Omental fat pad (tissue), 4 donors: ENCODE data around the gene NBEA. TPM values are rescaled to one million over a fixed set of nuclear protein-coding genes. Genes with fewer than 3 reads are reported as not detected.

Experiments used
- ATAC-seq: fragments of 150-250 bp; one replicate; pipeline ENCODE4 v1.9.1; 2016; ENCODE audit warnings: mild to moderate bottlenecking, moderate library complexity; ENCODE audit not compliant: low FRiP score
- DNase-seq: peaks from one replicate; pipeline ENCODE4 v3.0.0-alpha.2; 2019; ENCODE audit warnings: low spot score
- total RNA-seq, 4 donors: library from RNA; depleted of rRNA; stranded (reverse); fragments of >200 nt; gene quantifications; one replicate each; pipeline ENCODE4 v1.1.0, GENCODE V29; 2016
- TF ChIP-seq, protein P1 (sequence below), 3 donors: fragments of 450-650 bp; IDR thresholded peaks; one replicate each; pipeline ENCODE4 v1.5.1; 2016 to 2017; ENCODE audit warnings: antibody characterized with exemption in 3 of 3, mild to moderate bottlenecking in 3 of 3, moderate library complexity in 2 of 3

The NBEA gene
- total RNA-seq, 4 donors from 2014 or later: 4.3 to 10.7 (median 6.1) TPM

DNA sequence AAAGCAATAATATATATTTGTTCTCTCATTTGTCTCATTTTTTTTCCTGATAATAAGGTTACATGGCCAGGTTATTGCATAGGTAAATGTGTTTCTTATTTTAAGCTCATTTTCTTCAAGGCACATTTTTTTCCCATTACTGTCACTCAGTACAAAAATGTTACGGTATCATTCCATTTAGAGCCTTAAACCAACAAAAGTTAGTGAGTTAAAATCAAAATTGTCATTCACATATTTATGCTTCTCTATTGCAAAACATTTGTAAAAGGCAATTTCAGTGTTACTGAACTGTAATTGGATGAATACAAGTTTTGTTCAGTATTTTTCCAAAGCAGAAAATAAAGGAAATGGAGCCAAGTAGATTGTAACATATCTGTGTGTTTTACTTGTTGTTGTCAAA, 652.0 kb downstream of the NBEA start:
- no peak for ATAC-seq
- no peak for DNase-seq
- TF ChIP-seq, protein P1, sequence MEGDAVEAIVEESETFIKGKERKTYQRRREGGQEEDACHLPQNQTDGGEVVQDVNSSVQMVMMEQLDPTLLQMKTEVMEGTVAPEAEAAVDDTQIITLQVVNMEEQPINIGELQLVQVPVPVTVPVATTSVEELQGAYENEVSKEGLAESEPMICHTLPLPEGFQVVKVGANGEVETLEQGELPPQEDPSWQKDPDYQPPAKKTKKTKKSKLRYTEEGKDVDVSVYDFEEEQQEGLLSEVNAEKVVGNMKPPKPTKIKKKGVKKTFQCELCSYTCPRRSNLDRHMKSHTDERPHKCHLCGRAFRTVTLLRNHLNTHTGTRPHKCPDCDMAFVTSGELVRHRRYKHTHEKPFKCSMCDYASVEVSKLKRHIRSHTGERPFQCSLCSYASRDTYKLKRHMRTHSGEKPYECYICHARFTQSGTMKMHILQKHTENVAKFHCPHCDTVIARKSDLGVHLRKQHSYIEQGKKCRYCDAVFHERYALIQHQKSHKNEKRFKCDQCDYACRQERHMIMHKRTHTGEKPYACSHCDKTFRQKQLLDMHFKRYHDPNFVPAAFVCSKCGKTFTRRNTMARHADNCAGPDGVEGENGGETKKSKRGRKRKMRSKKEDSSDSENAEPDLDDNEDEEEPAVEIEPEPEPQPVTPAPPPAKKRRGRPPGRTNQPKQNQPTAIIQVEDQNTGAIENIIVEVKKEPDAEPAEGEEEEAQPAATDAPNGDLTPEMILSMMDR (IDR thresholded peaks at IDR 0.05): no peak

DNA sequence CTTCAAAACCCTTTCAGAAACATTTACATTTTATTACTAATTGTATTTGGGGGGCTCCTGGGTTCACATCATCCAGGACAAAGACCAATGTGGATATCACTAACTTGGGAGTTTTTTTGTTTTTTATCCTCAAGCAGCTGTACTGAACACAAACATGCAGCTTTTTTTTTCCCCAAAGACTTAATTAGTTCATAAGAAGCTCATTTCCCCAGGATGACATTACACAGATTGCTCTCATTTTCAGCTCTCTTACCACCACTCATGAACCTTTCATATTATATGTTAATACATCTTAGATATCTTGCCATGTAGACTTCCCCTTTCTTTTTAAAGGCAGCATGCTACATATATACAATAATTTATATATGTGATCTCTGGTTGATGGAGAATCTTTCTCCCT, 653.1 kb downstream of the NBEA start:
- TF ChIP-seq, protein P1 (IDR thresholded peaks at IDR 0.05): no peak
- DNase-seq (no peak), ATAC-seq (no peak)

DNA sequence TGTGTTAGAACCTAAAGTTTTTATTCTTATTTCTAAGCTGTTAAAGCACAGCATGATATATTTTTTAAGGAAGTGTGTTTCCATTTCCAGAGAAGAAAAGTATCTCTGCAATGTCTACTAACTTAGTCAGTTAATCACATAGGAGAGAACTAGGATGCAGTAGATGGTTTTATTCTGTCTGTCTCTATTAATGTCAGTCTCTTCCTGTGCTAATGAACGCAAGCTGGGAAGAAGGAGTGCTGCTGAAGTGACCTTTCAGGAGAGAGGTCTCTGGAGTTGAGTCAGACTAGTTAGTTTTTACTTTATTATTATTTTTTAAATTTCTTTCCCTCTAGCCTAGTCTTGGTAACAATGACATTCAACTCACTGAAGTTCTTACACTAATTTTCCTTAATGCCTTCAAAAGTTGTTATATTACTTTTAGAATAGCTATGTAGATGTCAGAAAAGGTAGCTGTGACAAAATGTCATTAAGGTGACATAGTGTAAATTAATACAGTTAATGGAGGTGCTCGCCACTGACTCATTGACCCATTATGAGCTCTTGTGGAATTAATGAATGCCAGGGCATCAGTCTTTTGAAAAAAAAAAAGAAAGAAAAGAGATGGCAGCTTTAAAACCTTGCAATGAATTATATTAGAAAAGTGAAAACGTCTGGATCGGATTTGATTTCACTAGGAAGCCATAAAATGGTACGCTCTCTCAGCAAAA, 654.4 kb downstream of the NBEA start:
- no peak for ATAC-seq
- TF ChIP-seq, protein P1 (IDR thresholded peaks at IDR 0.05): no peak
- no peak for DNase-seq

DNA sequence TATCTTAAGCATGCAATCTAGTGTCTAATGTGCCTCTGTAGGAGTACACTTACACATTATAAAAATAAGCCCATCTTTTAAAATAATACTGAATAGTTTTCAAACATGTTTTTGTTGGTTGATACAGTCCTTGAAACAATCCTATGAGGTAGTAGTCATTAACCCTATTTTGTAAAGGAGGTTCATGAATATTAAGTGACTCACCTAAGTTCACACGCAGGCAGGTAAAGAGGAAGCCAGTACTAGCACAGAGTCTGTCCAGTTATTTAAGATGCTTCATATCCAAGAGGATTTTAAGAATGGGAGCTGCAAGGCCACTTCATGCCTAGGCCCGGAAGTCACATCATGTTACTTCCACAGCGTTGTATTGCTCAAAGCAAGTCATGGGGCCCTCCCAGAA, 655.4 kb downstream of the NBEA start:
- TF ChIP-seq, protein P1 (IDR thresholded peaks at IDR 0.05): no peak
- DNase-seq (no peak), ATAC-seq (no peak)

DNA sequence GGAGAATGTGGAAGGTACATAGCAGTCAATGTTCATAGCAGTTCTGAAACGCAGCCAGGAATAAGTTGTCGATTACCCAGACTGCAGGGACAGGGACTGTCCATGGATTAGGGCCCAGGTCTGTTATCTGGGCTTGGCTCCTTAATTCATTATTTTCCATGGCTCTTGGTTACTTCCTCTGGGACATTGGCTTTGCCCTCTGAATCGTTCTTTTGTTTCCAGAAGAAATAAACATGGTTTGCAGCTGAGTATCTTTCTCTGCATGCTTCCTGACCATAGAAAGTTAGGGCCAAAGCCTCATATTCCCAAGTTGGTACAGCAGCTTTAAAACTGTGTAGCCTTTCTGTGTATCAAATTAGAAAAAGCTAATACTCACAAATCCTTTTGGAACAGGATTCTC, 656.2 kb downstream of the NBEA start:
- TF ChIP-seq, protein P1 (IDR thresholded peaks at IDR 0.05): no peak
- DNase-seq (no peak), ATAC-seq (no peak)

DNA sequence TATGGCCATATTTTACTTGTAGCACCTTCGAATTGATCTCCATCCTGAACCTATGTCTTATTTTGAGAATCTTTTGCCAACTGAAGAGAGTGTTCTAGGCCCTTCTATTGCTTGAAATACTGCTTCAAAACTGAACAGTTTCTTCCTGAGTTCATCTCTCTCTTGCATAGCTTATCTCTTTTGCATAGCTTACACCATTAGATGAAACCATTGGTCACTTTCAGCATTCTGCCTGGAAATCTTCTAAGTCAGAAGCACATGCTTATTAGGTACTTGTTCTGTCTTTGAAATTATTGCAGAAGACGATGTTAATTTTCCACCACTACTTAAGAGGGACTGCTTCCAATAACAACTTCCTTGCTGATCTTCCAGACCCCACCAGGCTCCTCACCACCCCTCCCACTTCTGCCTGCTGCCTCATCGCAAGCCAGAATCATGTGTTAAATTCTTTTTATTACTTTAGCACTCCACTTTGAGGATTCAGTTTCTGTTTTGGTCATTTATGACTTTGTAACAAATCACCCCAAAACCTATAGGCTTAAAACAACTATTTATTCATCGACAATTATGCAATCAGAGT, 656.8 kb downstream of the NBEA start:
- DNase-seq (no peak), ATAC-seq (no peak)
- TF ChIP-seq, protein P1 (IDR thresholded peaks at IDR 0.05): no peak

DNA sequence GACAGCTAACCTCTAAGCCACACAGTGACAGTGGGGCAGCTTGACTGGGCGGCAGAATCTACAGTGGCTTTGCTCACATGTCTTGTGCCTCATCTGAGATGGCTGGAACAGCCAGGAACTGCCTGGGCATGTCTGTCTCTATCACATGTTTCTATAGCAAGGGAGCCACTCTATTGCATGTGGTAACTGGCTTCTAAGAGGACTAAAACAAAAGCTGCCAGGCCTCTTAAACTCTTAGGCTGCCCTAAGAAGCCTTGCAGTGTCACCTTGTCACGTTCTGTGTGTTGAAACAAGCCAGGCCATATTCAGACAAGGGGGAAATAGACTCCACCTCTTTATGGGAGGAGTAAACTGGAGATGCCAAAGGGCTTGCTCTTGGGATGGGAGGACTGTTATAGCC, 657.3 kb downstream of the NBEA start:
- TF ChIP-seq, protein P1 (IDR thresholded peaks at IDR 0.05): no peak
- no peak for ATAC-seq
- no peak for DNase-seq
